Upper lobe of left lung (tissue), 6 donors: ENCODE data around the gene ARFGEF3. TPM values are rescaled to one million over a fixed set of nuclear protein-coding genes. Genes with fewer than 3 reads are reported as not detected.

Experiments used
- ATAC-seq, 2 donors: fragments of 200-7000 bp; cut with Tn5 transposase; one replicate each; pipeline ENCODE4 v1.9.1; 2022; ENCODE audit warnings: mild to moderate bottlenecking in 2 of 2, moderate library complexity in 2 of 2; ENCODE audit not compliant: low FRiP score in 2 of 2
- DNase-seq, 2 donors: peaks; one replicate each; pipeline ENCODE4 v3.0.0-alpha.2; 2019 to 2020
- H3K27ac ChIP-seq, 4 donors: fragments of 200-600 bp; sonication (generic); one replicate each; pipeline ENCODE4 v1.5.1; 2016 to 2019
- H3K27me3 ChIP-seq, 4 donors: fragments of 200-600 bp; sonication (generic); one replicate each; pipeline ENCODE4 v1.5.1; 2017 to 2019
- H3K36me3 ChIP-seq, 4 donors: fragments of 200-600 bp; sonication (generic); one replicate each; pipeline ENCODE4 v1.5.1; 2016 to 2019
- H3K4me1 ChIP-seq, 4 donors: fragments of 200-600 bp; sonication (generic); one replicate each; pipeline ENCODE4 v1.5.1; 2018 to 2019
- H3K4me3 ChIP-seq, 4 donors: fragments of 200-600 bp; sonication (generic); one replicate each; pipeline ENCODE4 v1.5.1; 2017 to 2019; ENCODE audit warnings: mild to moderate bottlenecking in 2 of 4, moderate library complexity in 1 of 4
- H3K9me3 ChIP-seq, 4 donors: fragments of 200-600 bp; sonication (generic); one replicate each; pipeline ENCODE4 v1.5.1; 2018 to 2019
- CTCF ChIP-seq, 6 experiments: fragments of 450-650 bp in 4 of 6; fragments of 200-600 bp in 2 of 6; sonication (generic) in 2 of 6; IDR thresholded peaks; one replicate each; pipeline ENCODE4 v1.5.1; 2016 to 2019; ENCODE audit warnings: antibody characterized with exemption in 6 of 6
- EP300 ChIP-seq, 4 donors: sonication (generic); formaldehyde crosslinking; IDR thresholded peaks; one replicate each; pipeline ENCODE4 v1.5.1; 2017; ENCODE audit warnings: antibody characterized with exemption in 4 of 4, control low read depth in 2 of 4
- POLR2A ChIP-seq, 4 donors: fragments of 450-650 bp; IDR thresholded peaks; one replicate each; pipeline ENCODE4 v1.5.1; 2016 to 2017; ENCODE audit warnings: antibody characterized with exemption in 4 of 4, mild to moderate bottlenecking in 2 of 4
- POLR2AphosphoS5 ChIP-seq, 2 donors: sonication (generic); formaldehyde crosslinking; IDR thresholded peaks; one replicate each; pipeline ENCODE4 v1.5.1; 2017; ENCODE audit warnings: antibody characterized with exemption in 2 of 2
- WGBS, 2 donors: methylation state at CpG; one replicate each; pipeline ENCODE4 v1.1.5; 2017 to 2018; 5-methylcytosine and 5-hydroxymethylcytosine counted together
- total RNA-seq, 6 donors: library from RNA; depleted of rRNA in 4 of 6; stranded (reverse); fragments of >200 nt in 4 of 6; gene quantifications; one replicate each; pipeline versions ENCODE4 v1.1.0 to v1.2.1, GENCODE V29; 2016 to 2021
- donor health status: DM: no; HTN: no; CAD: no; lungs with moderate emphysema.
- donor health status: DM: no; HTN: yes; CAD: no; lungs with severe emphysema.

ARFGEF3 gene
- total RNA-seq, 6 donors from 2014 or later: 19.8 to 53.6 (median 30.5) TPM

DNA sequence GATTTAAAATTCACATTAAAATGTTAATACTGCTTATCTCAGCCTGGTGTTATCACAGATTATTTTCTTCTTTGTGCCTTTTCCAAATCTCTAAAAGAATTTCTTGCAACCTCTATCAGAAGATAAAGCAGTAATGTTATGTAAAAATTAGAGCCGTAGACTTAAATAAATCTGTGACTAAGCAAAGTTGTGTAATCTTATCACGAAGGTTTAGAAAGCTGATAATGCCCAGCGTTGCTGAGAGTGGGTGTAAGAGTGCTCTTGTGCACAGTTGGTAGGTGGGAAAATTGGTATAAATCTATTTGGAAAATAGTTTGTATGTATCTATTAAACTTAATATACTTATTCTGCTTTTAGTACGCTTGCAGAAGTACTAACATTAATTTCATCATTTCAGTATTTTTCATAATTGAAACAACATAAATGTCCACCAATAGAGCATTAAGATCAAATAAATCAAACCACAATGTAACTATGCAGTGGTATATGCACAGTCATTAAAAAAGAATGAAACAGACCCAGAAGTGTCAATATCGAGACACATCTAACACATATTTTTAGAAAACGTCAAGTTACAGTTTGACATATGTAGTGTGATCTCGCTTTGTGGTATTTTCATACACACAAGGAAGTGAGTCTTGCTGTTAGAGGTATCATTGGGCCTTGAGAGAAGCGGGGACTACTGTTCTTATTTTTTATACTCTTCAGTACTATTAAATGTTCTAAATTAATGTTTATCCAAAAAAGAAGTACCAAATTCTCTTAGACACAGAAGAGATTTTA lies 111.0 kb downstream of the ARFGEF3 start:
- no peak for ATAC-seq
- 63 to 71% methylated on average over 8 of the region's 8 CpGs for WGBS, 2 donors

GRCh38 chr6:138275976-138276375 lies 114.2 kb downstream of the ARFGEF3 start:
- ATAC-seq (no peak), DNase-seq (no peak)
- Histone ChIP-seq H3K4me3 (no peak overlapping the region), H3K9me3 (no peaks in the 10 kb centered on the region), H3K36me3 (peaks cover 0 to 16% (median 7%) of the 10 kb centered on the region in 4 donors), H3K4me1 (peaks cover 0 to 4% (median 0%) of the 10 kb centered on the region in 4 donors), H3K27ac (no peak overlapping the region), H3K27me3 (no peaks in the 10 kb centered on the region)
- TF ChIP-seq CTCF (IDR thresholded peaks at IDR 0.05): no peak
- no peak for TF ChIP-seq EP300 (IDR thresholded peaks at IDR 0.05)
- no peak for TF ChIP-seq POLR2AphosphoS5 (IDR thresholded peaks at IDR 0.05)
- no peak for TF ChIP-seq POLR2A (IDR thresholded peaks at IDR 0.05)
- 85 to 97% methylated on average over 3 of the region's 3 CpGs for WGBS, 2 donors

More for the DNA sequence above, 111.0 kb downstream of the ARFGEF3 start:
- DNase-seq: no peak
- TF ChIP-seq POLR2A (IDR thresholded peaks at IDR 0.05) (no peak), CTCF (IDR thresholded peaks at IDR 0.05) (no peak), POLR2AphosphoS5 (IDR thresholded peaks at IDR 0.05) (no peak), EP300 (IDR thresholded peaks at IDR 0.05) (no peak)
- Histone ChIP-seq H3K4me1 (peaks cover 0 to 4% (median 0%) of the 10 kb centered on the region in 4 donors), H3K27me3 (no peaks in the 10 kb centered on the region), H3K36me3 (no peaks in the 10 kb centered on the region), H3K9me3 (no peaks in the 10 kb centered on the region), H3K27ac (no peak overlapping the region), H3K4me3 (no peak overlapping the region)

DNA sequence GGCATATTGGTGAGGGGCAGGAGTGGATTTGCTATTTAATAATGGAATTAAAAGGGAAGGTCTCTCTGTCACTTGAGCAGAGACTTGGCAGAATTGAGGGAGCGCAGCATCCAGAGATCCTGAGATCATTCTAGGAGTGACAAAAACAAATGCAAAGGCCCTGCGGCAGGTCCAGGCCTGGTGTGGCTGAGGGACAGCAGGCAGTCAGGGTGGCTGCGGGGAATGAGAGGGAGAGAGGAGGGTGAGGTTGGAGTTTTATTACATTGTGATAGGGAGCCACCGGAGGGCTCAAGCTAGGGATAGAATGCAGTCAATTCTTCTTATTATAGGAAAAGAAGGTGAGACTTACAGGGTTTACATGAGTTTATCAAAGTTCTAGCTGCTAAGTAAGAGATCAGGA lies 116.1 kb downstream of the ARFGEF3 start:
- 97% methylated on average over 4 of the region's 4 CpGs for WGBS, 2 donors
- Histone ChIP-seq H3K27me3 (no peaks in the 10 kb centered on the region), H3K4me1 (peaks cover 0 to under 1% (median 0%) of the 10 kb centered on the region in 4 donors), H3K27ac (no peak overlapping the region), H3K4me3 (no peak overlapping the region), H3K36me3 (peaks cover 0 to 23% (median 10%) of the 10 kb centered on the region in 4 donors), H3K9me3 (no peaks in the 10 kb centered on the region)
- TF ChIP-seq EP300 (IDR thresholded peaks at IDR 0.05): no peak
- TF ChIP-seq POLR2AphosphoS5 (IDR thresholded peaks at IDR 0.05): no peak
- no peak for TF ChIP-seq POLR2A (IDR thresholded peaks at IDR 0.05)
- no peak for TF ChIP-seq CTCF (IDR thresholded peaks at IDR 0.05)
- no peak for DNase-seq
- ATAC-seq: no peak

GRCh38 chr6:138278326-138278725 lies 116.6 kb downstream of the ARFGEF3 start:
- Histone ChIP-seq H3K4me1 (no peaks in the 10 kb centered on the region), H3K27me3 (no peaks in the 10 kb centered on the region), H3K27ac (no peak overlapping the region), H3K36me3 (peaks cover 0 to 24% (median 10%) of the 10 kb centered on the region in 4 donors), H3K4me3 (no peak overlapping the region), H3K9me3 (no peaks in the 10 kb centered on the region)
- DNase-seq (no peak), ATAC-seq (no peak)
- TF ChIP-seq POLR2A (IDR thresholded peaks at IDR 0.05) (no peak), CTCF (IDR thresholded peaks at IDR 0.05) (peak in 1 of 6 experiments; percentile 25)
- WGBS, 2 donors: 81 to 82% methylated on average over 11 to 12 of the region's 12 CpGs

DNA sequence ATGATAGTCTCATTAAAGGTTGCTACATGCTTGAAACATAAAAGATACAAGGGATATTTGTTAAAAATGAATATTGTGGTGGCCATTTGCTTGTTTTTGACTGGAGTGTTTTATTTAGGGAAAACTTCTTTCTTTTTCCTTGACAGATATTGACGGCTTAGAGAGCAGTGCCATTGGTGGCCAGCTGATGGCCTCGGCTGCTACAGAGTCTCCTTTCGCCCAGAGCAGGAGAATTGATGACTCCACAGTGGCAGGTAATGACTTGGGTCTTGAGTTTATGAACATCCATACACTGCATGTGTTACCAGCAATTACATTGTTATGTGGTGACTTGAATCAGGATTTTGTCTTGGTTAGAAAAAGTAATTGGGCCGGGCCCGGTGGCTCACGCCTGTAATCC lies 124.1 kb downstream of the ARFGEF3 start:
- H3K27ac ChIP-seq: no peak overlapping the region
- H3K4me1 ChIP-seq: no peaks in the 10 kb centered on the region
- DNase-seq (no peak), ATAC-seq (no peak)
- peaks cover 0 to 41% (median 17%) of the 10 kb centered on the region in 4 donors for H3K36me3 ChIP-seq
- WGBS, 2 donors: 91 to 93% methylated on average over 6 of the region's 6 CpGs
- H3K4me3 ChIP-seq: no peak overlapping the region
- TF ChIP-seq POLR2AphosphoS5 (IDR thresholded peaks at IDR 0.05): no peak
- TF ChIP-seq POLR2A (IDR thresholded peaks at IDR 0.05): no peak
- TF ChIP-seq EP300 (IDR thresholded peaks at IDR 0.05): no peak
- TF ChIP-seq CTCF (IDR thresholded peaks at IDR 0.05): no peak
- H3K9me3 ChIP-seq: no peaks in the 10 kb centered on the region
- H3K27me3 ChIP-seq: no peaks in the 10 kb centered on the region
